ACHN (cell line): ENCODE data around the gene FOXC2.

ENCODE experiments used
- DNase-seq: peaks from one replicate; pipeline ENCODE4 v3.0.0-alpha.2; 2015
- in situ Hi-C: cut with HindIII; loops from 2 replicates; pipeline ENCODE4 v1.10.0; 2017; ENCODE audit warnings: low sequenced_read_pairs, low pct_ligation_motif_present, low pct_unique_long_range_greater_than_20kb

The FOXC2 gene

DNA sequence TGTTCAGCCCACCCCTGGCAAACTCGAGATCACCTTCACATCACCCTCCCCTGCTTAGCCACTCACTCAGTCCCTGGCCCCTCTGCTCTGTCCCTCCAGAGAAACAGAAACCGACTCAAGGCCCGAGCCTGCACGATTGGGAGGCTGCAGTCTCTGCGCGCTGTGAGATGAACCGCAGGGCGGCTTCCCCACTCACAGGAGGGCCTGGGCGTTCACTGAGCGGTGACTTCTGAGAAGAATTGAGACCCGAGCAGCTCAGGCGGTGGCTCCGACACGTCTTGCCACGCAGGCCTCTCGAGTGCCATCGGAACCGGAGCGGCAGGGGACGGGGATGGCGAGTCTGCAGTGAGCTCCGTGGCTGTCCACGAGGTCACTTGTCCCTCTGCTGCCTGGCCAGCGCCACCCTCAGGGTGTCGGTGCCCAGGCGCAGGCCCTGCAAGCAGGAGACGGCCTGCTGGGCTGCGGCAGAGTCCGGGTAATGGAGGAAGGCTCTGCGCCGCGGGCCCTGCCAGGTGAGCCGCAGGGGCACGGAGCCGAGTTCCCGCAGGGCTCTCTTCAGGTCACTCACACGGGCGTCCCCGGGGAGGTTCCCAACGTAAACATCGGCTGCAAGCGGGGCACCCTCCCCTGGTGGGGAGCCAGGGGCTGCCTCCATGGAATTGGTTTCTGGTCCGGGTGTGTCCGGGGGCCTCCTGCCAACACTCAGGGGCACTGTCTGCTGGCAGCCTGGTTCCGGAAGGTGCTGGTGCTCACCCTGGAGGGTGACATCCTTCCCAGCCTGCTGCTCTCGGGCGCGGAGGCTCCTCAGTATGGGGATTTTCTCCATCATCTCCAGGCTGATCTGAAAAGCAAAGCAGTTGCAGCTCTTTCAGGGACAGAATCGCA, 34.7 kb upstream of the FOXC2 start:
- in situ Hi-C loops, result no loop called here
- no peak for DNase-seq

DNA sequence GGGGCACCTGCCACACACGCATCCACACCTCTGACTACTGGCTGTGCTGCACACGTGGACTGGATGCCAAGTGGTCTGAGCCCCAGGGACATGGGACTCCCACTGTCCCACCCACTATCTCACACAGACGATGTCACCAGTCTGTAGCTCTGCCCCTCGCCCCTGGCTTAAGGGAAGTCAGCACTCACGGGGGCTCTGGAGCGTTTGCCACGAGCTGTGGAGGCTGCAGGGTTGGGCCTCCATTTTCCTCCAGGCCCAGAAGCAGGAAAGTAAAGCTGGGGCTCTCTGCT, 34.2 kb upstream of the FOXC2 start:
- in situ Hi-C loops, result no loop called here
- no peak for DNase-seq

DNA sequence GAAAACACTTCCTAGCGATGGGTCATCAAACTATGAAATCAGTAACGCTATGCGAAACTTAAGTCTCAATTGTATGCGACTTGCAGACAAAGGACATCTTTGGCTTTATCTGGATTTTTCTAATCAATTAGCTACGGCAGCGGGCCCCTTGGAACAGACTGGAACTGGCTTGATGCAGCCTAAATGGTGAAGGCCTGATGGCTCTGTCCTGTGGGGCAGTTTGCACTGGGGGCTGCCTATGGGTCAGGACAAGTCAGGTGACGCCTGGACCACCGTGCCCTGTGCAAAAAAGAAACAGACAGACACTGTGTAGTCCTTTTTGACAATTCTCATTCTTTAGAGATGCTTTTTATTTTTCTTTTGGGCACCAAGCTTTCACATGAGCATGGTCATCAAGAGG, 33.6 kb upstream of the FOXC2 start:
- DNase-seq, result no peak
- in situ Hi-C loops, result no loop called here

- in situ Hi-C loops, result no loop called here
- no peak for DNase-seq
These were observed 32.8 kb upstream of the FOXC2 start for GRCh38 chr16:86533767-86534351.

- no peak for DNase-seq
- in situ Hi-C loops, result no loop called here
These were observed 31.6 kb upstream of the FOXC2 start for GRCh38 chr16:86534779-86535615.

DNA sequence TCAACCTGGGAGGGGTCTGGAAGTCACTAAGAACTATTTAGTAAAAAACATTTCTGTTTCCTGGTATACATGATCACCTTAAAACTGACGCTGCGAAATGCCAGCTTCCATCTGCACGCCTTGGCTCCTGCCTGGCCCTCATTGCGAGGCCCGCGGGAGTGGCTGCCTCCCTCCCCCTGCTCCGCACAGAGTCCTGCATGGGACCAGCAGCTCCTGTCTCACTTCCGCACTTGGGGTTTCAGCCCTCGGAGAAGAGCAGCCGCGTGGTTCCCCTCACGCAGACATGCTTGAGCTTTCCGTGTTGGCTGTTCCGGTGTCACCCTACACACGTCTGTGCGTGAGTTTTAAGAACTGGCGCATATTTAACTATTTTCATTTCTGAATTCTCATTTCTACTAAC, 30.0 kb upstream of the FOXC2 start:
- in situ Hi-C loops, result no loop called here
- no peak for DNase-seq

DNA sequence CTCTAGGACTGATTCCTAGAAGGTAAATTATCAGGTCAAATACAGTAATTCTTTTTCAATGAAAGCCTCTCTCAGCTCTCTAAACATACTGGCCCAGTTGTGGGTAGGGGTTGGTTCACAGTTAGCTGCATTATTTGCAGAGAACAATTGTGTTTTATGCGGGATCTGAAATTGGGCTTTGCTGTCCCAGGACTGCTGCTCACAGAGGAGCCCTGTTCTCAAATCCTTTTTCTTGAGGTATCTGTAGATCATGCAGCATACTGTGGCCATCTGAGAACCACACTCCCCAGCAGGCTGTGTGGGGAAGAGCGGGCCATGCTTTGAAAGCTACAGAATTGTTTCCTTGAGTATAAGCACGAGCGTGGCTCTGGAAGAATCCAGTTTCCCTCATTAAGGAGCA, 29.1 kb upstream of the FOXC2 start:
- DNase-seq, result no peak
- in situ Hi-C loops, result no loop called here

DNA sequence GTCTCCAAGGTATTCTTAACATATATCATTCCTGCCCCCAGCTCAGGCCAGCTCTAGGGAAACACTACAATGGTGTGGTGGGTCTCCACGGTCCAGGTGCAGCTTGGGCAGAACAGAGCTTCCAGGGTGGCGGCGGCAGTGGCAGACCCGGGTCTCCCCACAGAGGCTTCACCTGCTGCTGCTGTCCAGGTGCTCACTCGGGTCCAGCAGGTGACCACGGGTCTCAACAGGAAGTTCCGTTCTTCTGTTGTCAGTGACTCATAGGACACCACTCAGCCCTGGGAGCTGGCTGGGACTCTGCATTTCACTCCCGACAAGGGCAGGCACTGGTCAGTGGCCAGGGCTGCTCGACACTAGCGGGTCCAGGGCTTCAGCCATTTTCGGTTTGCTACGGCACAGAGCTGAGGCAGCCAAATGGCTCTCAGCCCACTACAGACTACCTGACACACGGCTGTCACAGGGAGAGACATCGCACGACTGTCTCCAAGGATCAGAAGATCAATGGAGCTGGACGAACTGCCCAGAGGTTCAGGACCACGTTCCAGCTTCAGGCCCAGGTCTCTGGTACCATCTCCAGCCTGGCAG, 28.3 kb upstream of the FOXC2 start:
- in situ Hi-C loops, result no loop called here
- DNase-seq, result no peak

- in situ Hi-C loops, result no loop called here
- no peak for DNase-seq
These were observed 25.7 kb upstream of the FOXC2 start for GRCh38 chr16:86540894-86541293.

- in situ Hi-C loops, result no loop called here
- no peak for DNase-seq
These were observed 25.1 kb upstream of the FOXC2 start for GRCh38 chr16:86541560-86541959.

- DNase-seq, result no peak
- in situ Hi-C loops, result no loop called here
These were observed 23.6 kb upstream of the FOXC2 start for GRCh38 chr16:86542756-86543750.

DNA sequence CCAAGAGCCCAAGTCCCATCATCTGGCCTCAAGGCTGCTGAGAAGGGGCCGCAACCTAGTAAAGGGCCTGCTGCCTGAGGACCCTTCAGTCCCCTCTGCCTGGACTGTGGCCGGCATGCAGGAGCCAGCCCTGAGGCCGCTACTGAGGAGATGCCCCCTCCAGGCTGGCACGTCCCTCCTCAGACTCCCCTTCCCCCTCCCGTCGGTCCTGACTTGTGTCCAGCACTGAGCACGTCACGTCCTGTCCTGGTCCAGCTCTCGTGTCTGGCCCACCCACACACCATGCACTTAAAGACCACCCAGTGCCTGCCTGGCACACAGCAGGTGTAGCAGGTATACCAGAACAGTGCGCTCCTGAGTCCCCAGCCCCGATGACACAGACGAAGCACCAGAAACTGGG, 21.1 kb upstream of the FOXC2 start:
- in situ Hi-C loops, result no loop called here
- DNase-seq, result no peak

GRCh38 chr16:86545954-86546637, 20.5 kb upstream of the FOXC2 start:
- no peak for DNase-seq
- in situ Hi-C loops, result no loop called here

DNA sequence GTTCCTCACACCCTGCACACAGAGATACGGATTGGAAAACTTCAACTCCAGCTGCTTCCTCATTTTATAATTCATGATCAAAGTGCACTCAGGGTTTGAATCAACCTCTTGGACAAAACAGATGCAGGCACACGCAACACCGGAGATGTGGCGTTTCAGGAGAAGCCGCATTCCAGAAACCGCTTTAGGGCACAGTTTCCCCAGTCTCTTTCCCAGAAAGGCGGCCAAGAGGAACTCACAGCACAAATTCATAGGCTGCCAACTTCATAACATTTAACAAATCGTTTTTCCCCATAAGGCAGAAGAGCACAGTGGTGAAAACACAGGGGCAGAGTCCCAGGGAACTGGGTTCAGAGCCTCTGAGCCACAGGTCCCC, 20.0 kb upstream of the FOXC2 start:
- no peak for DNase-seq
- in situ Hi-C loops, result no loop called here

DNA sequence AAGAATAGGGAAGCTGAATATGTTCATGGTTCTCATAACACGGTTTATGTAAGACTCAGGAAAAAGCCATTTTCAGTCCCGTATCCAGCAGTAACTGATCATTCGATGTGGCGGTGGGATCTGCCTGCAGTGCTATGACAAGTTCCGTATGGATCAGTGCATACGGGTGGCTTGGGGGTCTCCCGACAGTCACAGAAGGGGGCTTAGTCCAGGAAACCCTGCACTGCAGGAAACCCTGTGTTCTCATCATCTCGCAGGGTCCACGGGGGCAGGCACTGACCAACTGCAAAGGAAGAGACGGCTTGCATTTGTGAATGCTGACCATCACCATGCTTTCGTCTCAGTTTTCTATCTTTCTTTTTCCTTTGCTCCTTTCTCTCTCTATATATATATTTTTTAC, 19.3 kb upstream of the FOXC2 start:
- no peak for DNase-seq
- in situ Hi-C loops, result no loop called here

DNA sequence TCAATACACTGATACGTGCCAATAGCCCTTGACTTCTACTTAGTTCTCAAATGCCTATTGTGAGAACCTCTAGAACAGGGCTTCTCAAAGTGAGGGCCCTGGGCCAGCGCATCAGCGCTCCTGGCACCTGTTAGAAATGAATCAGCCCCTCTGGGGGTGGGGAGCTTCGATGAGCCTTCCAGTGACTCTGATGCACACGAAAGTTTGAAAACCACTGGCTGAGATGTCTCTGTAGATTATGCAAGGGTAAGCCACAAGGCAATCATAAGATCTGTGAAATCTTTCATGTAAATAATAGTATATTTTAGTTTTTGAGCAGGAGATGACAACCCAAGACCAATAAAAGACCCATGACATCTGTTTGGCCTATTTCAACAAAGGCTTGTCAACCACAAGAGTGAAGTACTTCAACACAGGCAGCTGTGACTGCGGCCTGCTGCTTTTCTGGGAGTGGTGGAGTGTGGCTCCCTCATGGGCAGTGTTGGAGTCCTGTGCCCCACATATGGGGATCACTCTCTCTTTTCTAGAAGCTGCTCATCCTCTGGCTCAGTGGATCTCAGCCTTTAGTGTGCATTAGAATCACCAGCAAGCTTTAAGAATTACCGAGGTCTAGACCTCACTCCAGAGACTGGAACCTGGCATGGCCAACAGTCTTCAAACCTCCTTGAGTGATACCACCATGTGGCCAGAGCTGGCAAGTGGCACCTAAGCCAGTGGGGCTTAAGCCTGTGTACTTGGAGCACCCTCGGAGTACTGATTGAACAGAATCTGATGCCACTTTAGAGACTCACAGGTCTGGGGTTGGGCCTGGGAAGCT, 17.3 kb upstream of the FOXC2 start:
- DNase-seq, result no peak
- in situ Hi-C loops, result no loop called here

DNA sequence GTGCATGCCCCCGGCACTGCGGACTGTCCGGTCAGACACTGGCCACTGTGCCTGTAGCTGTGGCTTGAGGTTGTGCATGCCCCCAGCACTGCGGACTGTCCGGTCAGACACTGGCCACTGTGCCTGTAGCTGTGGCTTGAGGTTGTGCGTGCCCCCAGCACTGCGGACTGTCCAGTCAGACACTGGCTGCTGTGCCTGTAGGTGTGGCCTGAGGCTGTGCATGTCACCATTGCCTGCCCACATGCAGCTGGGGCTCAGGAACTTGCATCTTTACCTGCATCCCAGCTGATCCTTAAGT, 16.8 kb upstream of the FOXC2 start:
- no peak for DNase-seq
- in situ Hi-C loops, result no loop called here
